ENCODE data around the gene RAB11B.

DNA sequence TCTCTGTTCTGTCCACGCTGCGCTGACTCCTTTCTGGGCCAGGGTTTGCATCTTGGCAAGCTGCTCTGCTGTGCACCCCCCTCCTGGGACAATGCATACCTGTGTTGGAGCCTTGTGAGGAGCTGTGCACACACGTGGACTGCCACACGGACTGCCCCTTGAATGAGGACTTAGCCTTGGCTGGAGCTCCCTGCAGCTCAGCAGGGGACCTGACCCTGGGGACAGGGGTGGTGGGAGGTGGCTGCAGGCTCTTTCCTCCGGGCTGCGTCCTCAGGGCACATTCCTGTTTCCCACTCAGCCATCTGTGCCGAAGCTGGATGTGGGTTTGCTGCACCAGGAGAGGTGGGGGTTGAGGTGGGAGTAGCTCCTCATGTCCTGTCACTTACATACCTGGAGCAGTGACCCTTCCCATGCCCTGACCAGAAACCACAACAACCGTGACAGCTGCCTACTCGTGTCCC, 8.2 kb downstream of the RAB11B start:
- TF ChIP-seq POLR2A (IDR thresholded peaks at IDR 0.05; ENCODE audit: low read length) = no peak
- TF ChIP-seq GATA1 (IDR thresholded peaks at IDR 0.05; ENCODE audit: low read depth, low read length) = no peak
